K562 (cell line): ENCODE measurements around the gene ZFP62. TPM values are rescaled to one million over a fixed set of nuclear protein-coding genes. Genes with fewer than 3 reads are reported as not detected.

Experiments used
- ATAC-seq: fragments of 200-7000 bp; cut with Tn5 transposase; 3 replicates; pipeline ENCODE4 v1.9.1; 2020; ENCODE audit warnings: moderate library complexity
- BruUV-seq: library from RNA; stranded (reverse); fragments of 400-500 nt; replicated peaks from 2 replicates; lab custom pipeline; 2021; lab: Mats Ljungman, UMichigan
- CTCF ChIA-PET: fragments of 300-600 bp; formaldehyde crosslinking; extraction: SDS; loops from one replicate; lab custom pipeline; 2021; ENCODE audit warnings: low intra/inter-chr PET ratio; lab: Yijun Ruan, JAX
- POLR2A ChIA-PET: fragments of 300-600, 350-650 bp; sonication (Branson Sonifier 250); formaldehyde crosslinking; extraction: SDS; loops from one replicate; lab custom pipeline; 2021; ENCODE audit warnings: antibody characterized with exemption, inconsistent platforms; lab: Yijun Ruan, JAX
- DNase-seq, 4 experiments: peaks; one replicate each; pipeline versions ENCODE4 v3.0.0 to v3.0.0-alpha.2; 2011 to 2018; ENCODE audit warnings: low spot score in 3 of 4, mixed read lengths in 3 of 4; ENCODE audit errors: extremely low read depth in 1 of 4
- FAIRE-seq: peaks from 2 replicates; lab custom pipeline; 2011; peaks lifted over from hg19 to GRCh38; lab: Jason Lieb, UNC
- H2AFZ ChIP-seq: 2 replicates; pipeline ENCODE4 v1.6.0; 2011; ENCODE audit warnings: low read depth, low read length, control low read depth, inconsistent platforms
- H3K27ac ChIP-seq: fragments of 200-600 bp; 3 replicates; pipeline ENCODE4 v1.8.0; 2011; ENCODE audit warnings: low read depth, mild to moderate bottlenecking, control low read depth, inconsistent platforms, low read length, moderate library complexity, mixed read lengths; ENCODE audit errors: extremely low read depth
- H3K27me3 ChIP-seq, 2 experiments: fragments of 300-600 bp in 1 of 2; 2 replicates in 1 of 2; 3 replicates in 1 of 2; pipeline versions ENCODE4 v1.6.0 to v1.8.0; 2011; ENCODE audit warnings: inconsistent platforms in 2 of 2, low read length in 2 of 2, mild to moderate bottlenecking in 1 of 2, mixed read lengths in 1 of 2, moderate library complexity in 1 of 2; ENCODE audit not compliant: control insufficient read depth in 2 of 2, insufficient read depth in 2 of 2
- H3K36me3 ChIP-seq: fragments of 300-600 bp; 3 replicates; pipeline ENCODE4 v1.8.0; 2011; ENCODE audit warnings: mild to moderate bottlenecking, low read length, inconsistent platforms; ENCODE audit not compliant: control insufficient read depth, insufficient read depth
- H3K4me1 ChIP-seq, 2 experiments: fragments of 200-600 bp in 1 of 2; replicated peaks in 1 of 2; 2 replicates in 1 of 2; 3 replicates in 1 of 2; pipeline versions ENCODE4 v1.5.1 to v1.8.0; 2011; ENCODE audit warnings: inconsistent platforms in 2 of 2, low read length in 2 of 2, mild to moderate bottlenecking in 1 of 2, mixed read lengths in 1 of 2, moderate library complexity in 1 of 2; ENCODE audit not compliant: control insufficient read depth in 2 of 2, insufficient read depth in 2 of 2
- H3K4me2 ChIP-seq: 2 replicates; pipeline ENCODE4 v1.6.1; 2011; ENCODE audit warnings: low read length, control low read depth, inconsistent platforms, mixed read lengths; ENCODE audit not compliant: insufficient read depth
- H3K4me3 ChIP-seq: fragments of 200-600 bp; sonication (generic), shearing (Covaris generic); 2 replicates; pipeline ENCODE4 v1.5.1; 2016; ENCODE audit warnings: control low read depth, inconsistent platforms
- H3K79me2 ChIP-seq: fragments of 200-600 bp; 3 replicates; pipeline ENCODE4 v1.8.0; 2011; ENCODE audit warnings: low read length, inconsistent platforms; ENCODE audit not compliant: control insufficient read depth, insufficient read depth
- H3K9ac ChIP-seq, 2 experiments: 2 replicates each; pipeline versions ENCODE4 v1.6.0 to v1.6.1; 2011; ENCODE audit warnings: low read depth in 2 of 2, low read length in 2 of 2, control low read depth in 1 of 2, inconsistent platforms in 1 of 2, mild to moderate bottlenecking in 1 of 2, mixed read lengths in 1 of 2; ENCODE audit not compliant: insufficient read depth in 1 of 2
- H3K9me1 ChIP-seq: one replicate; pipeline ENCODE4 v1.6.0; 2011; ENCODE audit warnings: inconsistent platforms, mild to moderate bottlenecking, low read length, moderate library complexity; ENCODE audit not compliant: control insufficient read depth, insufficient read depth
- H3K9me3 ChIP-seq: replicated peaks from 2 replicates; pipeline ENCODE4 v1.5.1; 2011; ENCODE audit warnings: low read depth, low read length, inconsistent platforms; ENCODE audit not compliant: control insufficient read depth, insufficient read depth
- H4K20me1 ChIP-seq: replicated peaks from 2 replicates; pipeline ENCODE4 v1.6.1; 2011; ENCODE audit warnings: low read length, inconsistent platforms, mixed read lengths; ENCODE audit not compliant: control insufficient read depth, insufficient read depth
- BRCA1 ChIP-seq, 2 experiments: fragments of 450-650 bp in 1 of 2; sonication (generic) in 1 of 2; formaldehyde crosslinking in 1 of 2; IDR thresholded peaks; 2 replicates each; pipeline versions ENCODE4 v1.5.0 to v1.6.1; 2017 to 2020; ENCODE audit warnings: mild to moderate bottlenecking in 1 of 2, missing genetic modification reagents in 1 of 2
- XRCC5 ChIP-seq: fragments of 200-400 bp; formaldehyde crosslinking; IDR thresholded peaks from 2 replicates; pipeline ENCODE4 v1.6.1; 2017; ENCODE audit warnings: low read depth, mild to moderate bottlenecking, low read length
- ZNF583 ChIP-seq: fragments of 250-450 bp; sonication (Bioruptor Pico); IDR thresholded peaks from 2 replicates; pipeline ENCODE4 v1.4.0; 2020
- ZNF717 ChIP-seq: fragments of 250-450 bp; sonication (Bioruptor Pico); IDR thresholded peaks from 2 replicates; pipeline ENCODE4 v1.5.0; 2021
- WGBS: fragments of 100-300 bp; shearing (Covaris generic); methylation state at CpG from one replicate; pipeline ENCODE4 v1.1.6; 2016; ENCODE audit warnings: low coverage, mixed read lengths; ENCODE audit not compliant: insufficient coverage; ENCODE audit errors: missing lambda C conversion rate; 5-methylcytosine and 5-hydroxymethylcytosine counted together
- in situ Hi-C: fragments of 300-500 bp; cut with MboI; formaldehyde crosslinking; loops from 4 replicates; pipeline ENCODE4 v1.15.0; 2018; ENCODE audit warnings: inconsistent platforms, mixed read lengths
- intact Hi-C: fragments of 100-400 bp; cut with micrococcal nuclease; formaldehyde crosslinking; loops from 2 replicates; pipeline ENCODE4 v1.14.2; 2022
- polyA plus RNA-seq, 8 experiments: library from polyadenylated mRNA; depleted of rRNA in 4 of 8; stranded (reverse) in 5 of 8; unstranded in 3 of 8; fragments of >200 nt; fragmentation: Nextera tagmentation in 2 of 8; fragmentation: Illumina TruSeq in 1 of 8; extraction: Ambion mirVana in 2 of 8; extraction: Trizol in 1 of 8; gene quantifications; 2 replicates each; pipeline versions ENCODE4 v1.2.1 to v1.2.3, GENCODE V29; 2011 to 2014; ENCODE audit warnings: inconsistent platforms in 1 of 8, missing spikeins in 1 of 8
- total RNA-seq, 7 experiments: library from RNA; depleted of rRNA in 6 of 7; stranded (reverse); fragments of >200 nt in 6 of 7; fragmentation: Illumina TruSeq in 2 of 7; extraction: Trizol in 2 of 7; gene quantifications; 2 replicates each; pipeline versions ENCODE4 v1.2.1 to v1.2.3, GENCODE V29; 2011 to 2021; ENCODE audit warnings: low replicate concordance in 1 of 7
- TF ChIP-seq, protein P1 (sequence below): sonication (generic); formaldehyde crosslinking; IDR thresholded peaks from 2 replicates; pipeline ENCODE4 v1.8.1; 2022; ENCODE audit warnings: missing genetic modification reagents
- TF ChIP-seq, protein P2 (sequence below): sonication (generic); formaldehyde crosslinking; IDR thresholded peaks from 2 replicates; pipeline ENCODE4 v1.8.0; 2022; ENCODE audit warnings: missing genetic modification reagents, mild to moderate bottlenecking, borderline replicate concordance
- TF ChIP-seq, protein P3 (sequence below), 2 experiments: fragments of 200-800 bp in 1 of 2; sonication (Bioruptor generic) in 1 of 2; sonication (generic) in 1 of 2; formaldehyde crosslinking in 1 of 2; IDR thresholded peaks in 1 of 2; conservative IDR thresholded peaks in 1 of 2; 2 replicates each; pipeline versions ENCODE4 v1.5.0 to v1.6.1; 2016 to 2020; ENCODE audit warnings: missing compliant biosample characterization in 1 of 2, missing genetic modification characterization in 1 of 2, missing genetic modification reagents in 1 of 2
- TF ChIP-seq, protein P4 (sequence below): fragments of 450-650 bp; IDR thresholded peaks from 2 replicates; pipeline ENCODE4 v1.6.1; 2016; ENCODE audit warnings: borderline replicate concordance

ZFP62 gene
- total and polyA plus RNA-seq, 9 of the 15 experiments (the other 6 are each of a cell fraction or from before 2014, with no cell fraction given): 12.2 to 37.5 (median 25.0) TPM

DNA sequence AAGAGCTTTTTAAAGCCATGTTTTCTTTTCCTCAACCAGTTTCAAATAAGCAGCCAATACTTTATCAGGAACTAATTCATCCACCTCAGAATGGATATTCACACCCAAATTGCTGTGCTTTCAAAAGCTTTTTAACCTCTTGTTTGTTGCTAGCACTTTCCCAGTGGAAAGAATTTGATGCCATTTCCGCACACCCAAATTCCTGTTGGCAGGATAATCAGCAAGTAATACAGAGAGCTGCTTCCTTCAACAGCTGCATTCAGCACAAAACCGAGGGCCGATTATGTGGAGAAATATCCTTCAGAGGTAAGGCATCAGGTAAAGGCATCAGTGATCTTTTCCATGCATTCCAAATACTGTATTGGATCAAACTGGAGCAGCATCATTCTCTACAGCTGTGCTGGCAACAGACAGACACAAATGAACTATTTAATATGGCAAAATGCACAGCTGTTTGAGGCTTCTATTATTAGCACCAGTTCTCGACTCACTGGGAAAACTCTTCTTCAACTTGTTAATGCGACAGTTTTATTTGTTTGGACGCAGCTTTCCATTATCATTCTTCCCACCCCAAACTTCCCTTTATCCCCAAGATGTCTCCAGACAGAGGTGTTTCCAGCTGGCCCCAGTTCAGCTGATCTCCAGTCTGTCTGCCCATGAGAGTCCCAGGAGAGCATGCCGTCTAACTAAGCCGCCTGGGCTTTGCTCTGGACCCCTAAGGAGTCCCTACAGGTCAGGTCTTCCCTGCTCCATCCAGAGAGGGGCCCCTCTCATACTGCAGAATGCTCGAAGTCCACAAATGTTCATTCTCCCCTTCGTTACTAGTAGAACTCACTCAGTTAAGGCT, 36.2 kb downstream of the ZFP62 start:
- Histone ChIP-seq H3K27me3 (no peaks in the 10 kb centered on the region), H3K9me3 (peaks cover 4% of the 10 kb centered on the region), H3K9me1 (no peaks in the 10 kb centered on the region), H3K79me2 (peaks cover 2% of the 10 kb centered on the region; the same call in 2 of the 3 replicates), H3K4me3 (no peak overlapping the region), H3K27ac (no peak overlapping the region), H4K20me1 (no peaks in the 10 kb centered on the region), H2AFZ (peak overlapping the region; percentile 43), H3K4me1 (peaks cover 5 to 7% of the 10 kb centered on the region in 2 experiments; a peak in 3 of 5 replicates), H3K36me3 (peaks cover 4% of the 10 kb centered on the region; the same call in 2 of the 3 replicates), H3K9ac (no peak overlapping the region), H3K4me2 (no peak overlapping the region)
- CTCF ChIA-PET: no interaction called here
- in situ Hi-C loops: no loop called here
- POLR2A ChIA-PET: interaction anchor here (0.6 to 1.0 kb wide), 8 partner anchors 13 to 1470 kb away, joined by 3 read pairs; no protein-coding TSS in a partner anchor
- ATAC-seq (peak; percentile 14; the same call in 1 of the 3 replicates), FAIRE-seq (no peak), DNase-seq (no peak)
- intact Hi-C loops: no loop called here
- 57% methylated on average over 10 of the region's 10 CpGs for WGBS
- BruUV-seq: no TSS peak
- TF ChIP-seq ZNF717 (no peak), XRCC5 (no peak), ZNF583 (CRISPR knock-in tag) (no peak), BRCA1 (IDR thresholded peaks at IDR 0.05) (no peak), BRCA1 (CRISPR knock-in tag; IDR thresholded peaks at IDR 0.05) (no peak)
- TF ChIP-seq, protein P1, sequence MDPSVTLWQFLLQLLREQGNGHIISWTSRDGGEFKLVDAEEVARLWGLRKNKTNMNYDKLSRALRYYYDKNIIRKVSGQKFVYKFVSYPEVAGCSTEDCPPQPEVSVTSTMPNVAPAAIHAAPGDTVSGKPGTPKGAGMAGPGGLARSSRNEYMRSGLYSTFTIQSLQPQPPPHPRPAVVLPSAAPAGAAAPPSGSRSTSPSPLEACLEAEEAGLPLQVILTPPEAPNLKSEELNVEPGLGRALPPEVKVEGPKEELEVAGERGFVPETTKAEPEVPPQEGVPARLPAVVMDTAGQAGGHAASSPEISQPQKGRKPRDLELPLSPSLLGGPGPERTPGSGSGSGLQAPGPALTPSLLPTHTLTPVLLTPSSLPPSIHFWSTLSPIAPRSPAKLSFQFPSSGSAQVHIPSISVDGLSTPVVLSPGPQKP: no peak
- TF ChIP-seq, protein P2, sequence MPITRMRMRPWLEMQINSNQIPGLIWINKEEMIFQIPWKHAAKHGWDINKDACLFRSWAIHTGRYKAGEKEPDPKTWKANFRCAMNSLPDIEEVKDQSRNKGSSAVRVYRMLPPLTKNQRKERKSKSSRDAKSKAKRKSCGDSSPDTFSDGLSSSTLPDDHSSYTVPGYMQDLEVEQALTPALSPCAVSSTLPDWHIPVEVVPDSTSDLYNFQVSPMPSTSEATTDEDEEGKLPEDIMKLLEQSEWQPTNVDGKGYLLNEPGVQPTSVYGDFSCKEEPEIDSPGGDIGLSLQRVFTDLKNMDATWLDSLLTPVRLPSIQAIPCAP (CRISPR knock-in tag): no peak
- TF ChIP-seq, protein P3, sequence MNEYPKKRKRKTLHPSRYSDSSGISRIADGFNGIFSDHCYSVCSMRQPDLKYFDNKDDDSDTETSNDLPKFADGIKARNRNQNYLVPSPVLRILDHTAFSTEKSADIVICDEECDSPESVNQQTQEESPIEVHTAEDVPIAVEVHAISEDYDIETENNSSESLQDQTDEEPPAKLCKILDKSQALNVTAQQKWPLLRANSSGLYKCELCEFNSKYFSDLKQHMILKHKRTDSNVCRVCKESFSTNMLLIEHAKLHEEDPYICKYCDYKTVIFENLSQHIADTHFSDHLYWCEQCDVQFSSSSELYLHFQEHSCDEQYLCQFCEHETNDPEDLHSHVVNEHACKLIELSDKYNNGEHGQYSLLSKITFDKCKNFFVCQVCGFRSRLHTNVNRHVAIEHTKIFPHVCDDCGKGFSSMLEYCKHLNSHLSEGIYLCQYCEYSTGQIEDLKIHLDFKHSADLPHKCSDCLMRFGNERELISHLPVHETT (CRISPR knock-in tag; conservative IDR thresholded peaks at IDR 0.05 in 1 of 2, IDR thresholded peaks at IDR 0.05 in 1 of 2): no peak
- TF ChIP-seq, protein P4, sequence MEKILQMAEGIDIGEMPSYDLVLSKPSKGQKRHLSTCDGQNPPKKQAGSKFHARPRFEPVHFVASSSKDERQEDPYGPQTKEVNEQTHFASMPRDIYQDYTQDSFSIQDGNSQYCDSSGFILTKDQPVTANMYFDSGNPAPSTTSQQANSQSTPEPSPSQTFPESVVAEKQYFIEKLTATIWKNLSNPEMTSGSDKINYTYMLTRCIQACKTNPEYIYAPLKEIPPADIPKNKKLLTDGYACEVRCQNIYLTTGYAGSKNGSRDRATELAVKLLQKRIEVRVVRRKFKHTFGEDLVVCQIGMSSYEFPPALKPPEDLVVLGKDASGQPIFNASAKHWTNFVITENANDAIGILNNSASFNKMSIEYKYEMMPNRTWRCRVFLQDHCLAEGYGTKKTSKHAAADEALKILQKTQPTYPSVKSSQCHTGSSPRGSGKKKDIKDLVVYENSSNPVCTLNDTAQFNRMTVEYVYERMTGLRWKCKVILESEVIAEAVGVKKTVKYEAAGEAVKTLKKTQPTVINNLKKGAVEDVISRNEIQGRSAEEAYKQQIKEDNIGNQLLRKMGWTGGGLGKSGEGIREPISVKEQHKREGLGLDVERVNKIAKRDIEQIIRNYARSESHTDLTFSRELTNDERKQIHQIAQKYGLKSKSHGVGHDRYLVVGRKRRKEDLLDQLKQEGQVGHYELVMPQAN: no peak
